Fibroblast of peridontal ligament (primary cell): Measurements from ENCODE around the gene PSD.
A peak's percentile ranks its signal among the peaks of the same experiment; 100 is the strongest.
"Not testable (repeated sequence)": the region's sequence is repeated elsewhere in the genome, so short reads cannot be mapped to it uniquely, and the experiment has no call there.

Experiments used
- DNase-seq: peaks from one replicate; pipeline ENCODE4 v3.0.0-alpha.2; 2010; ENCODE audit errors: extremely low read depth

The PSD gene

GRCh38 chr10:102418622-102419268, at the start of gene PSD:
Gene PSD (minus strand): TSS chr10:102418785. CDS start chr10:102417038, 1,747 bp downstream.
- DNase-seq = no peak

DNA sequence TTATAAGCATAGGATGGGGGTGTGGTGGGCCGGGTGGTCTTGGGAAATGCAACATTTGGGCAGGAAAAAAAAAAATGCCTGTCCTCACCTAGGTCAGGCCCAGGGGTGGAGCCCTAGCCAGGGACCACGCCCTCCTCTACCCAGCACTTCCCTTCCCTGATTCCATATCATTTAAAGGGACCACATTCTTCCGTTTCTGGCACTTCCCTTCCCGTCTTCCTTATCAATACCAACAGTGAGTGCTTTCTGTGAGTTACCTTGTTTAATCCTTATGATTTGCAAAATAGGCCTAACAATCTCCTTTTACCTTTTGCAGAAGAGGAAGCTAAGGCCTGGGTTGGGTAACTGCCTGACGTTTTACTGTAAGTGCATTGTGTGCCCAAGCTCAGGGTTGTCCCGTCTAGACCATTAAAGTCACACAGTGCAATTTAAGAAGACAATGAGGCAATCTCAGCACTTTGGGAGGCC, 49.4 kb upstream of the PSD start:
- no peak for DNase-seq

- no peak for DNase-seq
Observed at GRCh38 chr10:102467318-102467717, 48.7 kb upstream of the PSD start.

DNA sequence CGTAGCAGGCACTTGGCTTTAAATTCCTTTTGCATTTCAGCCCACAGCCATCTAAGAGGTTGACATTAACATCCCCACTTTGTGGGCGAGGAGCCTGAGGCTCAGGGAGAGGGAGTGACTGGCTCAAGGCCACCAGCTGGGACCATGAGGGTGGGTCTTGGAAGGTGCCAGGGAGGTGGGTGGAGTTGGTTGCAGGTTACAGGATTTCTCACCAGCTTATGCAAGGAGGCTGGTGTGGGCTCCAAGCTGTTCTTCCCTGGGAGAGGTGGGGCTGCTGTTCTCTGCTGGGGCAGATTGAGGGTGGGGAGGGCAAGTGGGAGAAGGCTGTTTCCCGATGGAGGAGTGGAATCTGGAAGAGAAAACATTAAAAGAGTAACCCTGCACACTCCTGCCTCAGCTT, 46.9 kb upstream of the PSD start:
- no peak for DNase-seq

DNA sequence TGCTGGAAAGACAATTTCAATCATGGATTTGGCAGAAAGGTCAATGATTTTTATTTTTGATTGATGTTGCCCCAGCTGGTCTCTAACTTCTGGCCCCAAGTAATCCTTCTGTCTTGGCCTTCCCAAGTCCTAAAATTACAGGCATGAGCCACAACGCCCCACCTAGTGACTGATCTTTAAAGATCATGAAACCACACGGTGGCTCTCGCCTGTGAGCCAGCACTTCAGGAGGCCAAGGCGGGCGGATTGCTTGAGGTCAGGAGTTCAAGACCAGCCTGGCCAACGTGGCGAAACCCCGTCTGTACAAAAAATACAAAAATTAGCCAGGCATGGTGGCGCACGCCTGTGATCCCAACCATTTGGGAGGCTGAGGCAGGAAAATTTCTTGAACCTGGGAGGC, 45.4 kb upstream of the PSD start:
- no peak for DNase-seq

- DNase-seq = no peak
Observed at GRCh38 chr10:102462512-102463054, 44.0 kb upstream of the PSD start.

DNA sequence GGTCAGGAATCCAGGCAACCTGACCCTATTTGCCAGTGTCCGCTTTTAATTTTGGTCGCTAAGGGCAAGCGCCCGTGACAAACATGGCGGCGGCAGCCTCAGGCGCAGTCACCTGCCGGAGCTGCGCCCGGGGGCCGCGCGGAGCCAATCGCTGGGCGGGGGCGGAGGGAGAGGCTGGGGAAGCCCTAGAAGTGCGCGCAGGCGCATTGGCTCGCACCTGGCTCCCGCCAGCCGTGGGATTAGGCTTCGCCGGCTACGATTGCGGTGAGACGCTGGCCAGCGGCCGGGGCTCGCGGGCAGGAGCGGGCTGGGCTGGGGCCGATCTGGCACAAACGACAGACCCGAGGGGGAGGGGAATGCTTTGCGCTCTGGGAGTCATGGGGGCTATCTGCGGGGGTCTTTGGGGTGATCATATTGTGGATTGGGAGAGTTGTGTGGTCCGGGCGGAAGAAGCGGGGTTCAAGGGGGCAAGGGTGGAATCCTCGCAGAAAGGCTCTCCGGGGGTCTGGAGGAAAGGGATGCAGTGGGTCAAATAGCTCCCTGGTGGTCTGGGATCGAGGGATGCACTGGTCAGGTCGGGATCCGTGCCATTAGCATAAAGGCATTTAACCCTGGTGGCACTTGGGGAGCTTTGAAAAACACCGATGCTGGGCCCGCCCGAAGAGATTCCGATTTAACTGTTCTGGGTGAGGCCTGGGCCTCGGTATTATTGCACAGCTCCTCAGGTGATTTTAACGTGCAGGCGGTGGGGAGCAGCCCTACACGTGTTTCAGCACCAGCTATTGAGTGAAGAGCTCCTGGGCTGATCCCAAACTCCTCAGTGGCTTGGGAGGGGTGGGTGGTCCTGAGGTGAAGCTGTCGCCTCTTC, 42.8 kb upstream of the PSD start:
- peak; percentile 51 for DNase-seq

DNA sequence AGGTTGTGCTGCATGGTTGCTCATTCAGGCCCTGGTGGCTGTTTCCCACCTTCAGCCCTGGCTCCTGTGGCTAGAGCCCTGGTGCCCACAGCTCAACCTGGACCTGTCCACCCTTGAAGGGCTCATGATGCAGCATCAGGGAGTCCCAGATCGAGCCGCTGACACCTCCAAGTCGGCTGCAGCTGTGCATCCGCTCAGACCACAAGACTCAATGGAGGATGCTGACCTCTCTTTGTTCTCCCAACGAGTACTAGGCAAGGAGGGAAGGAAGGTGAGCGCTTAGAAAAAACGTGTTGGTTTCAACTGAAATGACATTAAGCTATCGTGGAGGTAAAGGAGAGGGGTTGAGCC, 42.2 kb upstream of the PSD start:
- no peak for DNase-seq

- DNase-seq = no peak
Observed at GRCh38 chr10:102458656-102459055, 40.1 kb upstream of the PSD start.

DNA sequence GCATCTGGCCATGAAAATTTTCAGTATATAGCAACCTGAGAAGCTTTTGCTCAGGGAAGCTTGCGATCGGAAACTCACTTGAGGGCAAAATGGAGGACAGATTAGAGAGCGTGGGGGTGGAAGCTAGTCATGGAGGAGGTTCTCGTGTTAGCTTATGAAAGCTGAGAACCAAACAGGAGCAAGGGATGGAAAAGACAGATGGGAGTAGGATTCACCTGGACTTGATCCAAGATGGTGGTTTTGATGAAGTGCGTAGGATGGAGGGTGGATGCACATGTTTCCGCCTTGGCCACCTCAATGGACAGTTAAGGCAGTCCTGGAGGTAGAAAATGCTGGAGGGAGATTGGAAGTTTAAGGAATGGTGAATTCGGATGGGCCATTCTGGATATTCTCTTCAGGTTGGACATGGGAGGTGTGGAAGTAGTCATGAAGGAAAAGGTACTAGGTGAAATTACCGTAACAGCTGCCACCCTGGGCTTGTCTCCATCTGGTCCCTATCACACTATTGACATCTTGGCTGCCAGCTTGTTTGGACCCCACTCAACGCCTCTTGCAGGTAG, 39.1 kb upstream of the PSD start:
- no peak for DNase-seq

DNA sequence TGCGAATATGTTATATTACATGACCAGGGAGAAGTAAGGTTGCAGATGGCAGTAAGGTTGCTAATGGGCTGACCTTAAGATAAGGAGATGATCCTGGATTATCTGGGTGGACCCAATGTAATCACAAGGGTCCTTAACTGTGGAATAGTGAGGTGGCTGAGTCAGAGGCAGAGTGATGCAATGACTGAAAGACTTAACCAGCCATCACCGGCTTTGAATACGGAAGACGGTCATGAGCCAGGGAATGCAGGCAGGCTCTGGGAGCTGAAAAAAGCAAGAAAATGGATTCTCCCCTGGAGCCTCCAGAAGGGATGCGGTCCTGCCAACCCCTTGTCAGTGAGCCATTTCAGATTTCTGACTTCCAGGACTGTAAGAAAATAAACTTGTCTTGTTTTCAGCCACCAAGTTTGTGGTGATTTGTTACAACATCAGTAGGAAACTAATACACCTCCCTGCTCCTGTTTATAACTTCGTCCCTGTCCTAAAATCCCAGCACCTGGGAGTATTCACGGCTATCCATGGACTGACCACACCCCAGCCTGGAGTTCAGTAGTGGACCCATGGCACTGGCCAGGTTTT, 37.4 kb upstream of the PSD start:
- DNase-seq = peak; percentile 91

DNA sequence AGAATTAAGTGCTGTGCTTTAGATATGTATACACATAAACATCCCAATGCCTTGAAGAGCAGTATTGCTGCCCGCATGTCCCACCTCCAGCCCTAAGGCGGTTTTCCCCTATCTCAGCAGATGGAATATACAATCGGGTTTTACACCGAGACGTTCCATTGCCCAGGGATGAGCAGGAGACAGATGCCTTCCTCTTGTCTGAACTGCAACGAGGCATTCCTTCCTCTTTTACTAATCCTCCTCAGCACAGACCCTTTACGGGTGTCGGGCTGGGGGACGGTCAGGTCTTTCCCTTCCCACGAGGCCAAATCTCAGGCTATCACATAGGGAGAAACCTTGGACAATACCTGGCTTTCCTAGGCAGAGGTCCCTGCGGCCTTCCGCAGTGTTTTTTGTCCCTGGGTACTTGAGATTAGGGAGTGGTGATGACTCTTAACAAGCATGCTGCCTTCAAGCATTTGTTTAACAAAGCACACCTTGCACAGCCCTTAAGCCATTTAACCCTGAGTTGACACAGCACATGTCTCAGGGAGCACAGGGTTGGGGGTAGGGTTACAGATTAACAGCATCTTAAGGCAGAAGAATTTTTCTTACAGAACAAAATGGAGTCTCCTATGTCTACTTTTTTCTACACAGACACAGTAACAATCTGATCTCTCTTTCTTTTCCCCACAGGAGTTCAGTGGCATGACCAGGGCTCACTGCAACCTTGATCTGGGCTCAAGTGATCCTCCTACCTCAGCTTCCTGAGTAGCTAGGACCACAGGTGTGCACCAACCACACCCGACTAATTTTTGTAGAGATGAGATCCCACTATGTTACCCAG, 36.3 kb upstream of the PSD start:
- not testable (repeated sequence) for DNase-seq

- no peak for DNase-seq
Observed at GRCh38 chr10:102453502-102453901, 34.9 kb upstream of the PSD start.

GRCh38 chr10:102452672-102453340, 34.2 kb upstream of the PSD start:
- DNase-seq = peak; percentile 72

DNA sequence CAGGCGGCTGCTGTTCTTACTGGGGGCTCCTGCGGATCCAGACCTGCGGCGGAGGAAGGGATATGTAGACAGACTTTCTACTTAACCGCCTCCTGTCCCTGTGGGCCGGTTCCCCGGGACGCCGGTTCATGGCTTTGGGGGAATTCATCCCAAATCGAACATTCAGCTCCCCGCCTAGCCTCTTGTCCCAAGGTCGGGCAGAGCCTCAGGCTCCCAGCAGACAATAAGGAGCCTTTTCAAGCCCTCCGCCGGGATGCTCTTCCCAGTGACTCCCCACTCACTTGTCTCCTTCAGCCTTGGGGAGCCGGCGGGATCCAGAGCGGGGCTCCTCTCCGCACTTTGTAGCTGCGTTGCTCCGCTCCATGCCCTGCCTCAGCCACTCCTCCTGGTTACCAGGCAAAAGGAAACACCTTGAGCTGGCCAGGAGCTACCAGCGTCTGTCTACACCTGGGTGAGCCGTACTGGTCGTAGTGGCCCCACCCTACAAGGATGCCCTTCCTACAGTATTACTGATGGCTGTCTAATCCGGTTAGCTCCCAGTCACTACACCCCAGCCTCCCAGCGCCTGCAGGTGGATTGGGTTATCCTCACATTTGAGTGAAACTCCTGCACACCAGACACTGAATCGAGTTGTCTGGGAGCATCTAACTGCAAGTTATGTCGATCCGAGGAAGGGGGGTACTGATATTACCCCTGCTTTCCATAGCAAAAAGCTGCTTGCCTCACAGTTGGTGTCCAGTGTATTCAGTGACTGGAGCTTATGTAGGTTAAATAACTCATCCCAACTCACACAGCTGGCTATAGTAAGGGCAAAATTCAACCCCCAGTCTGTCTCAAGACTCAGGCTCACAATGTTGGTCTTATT, 32.8 kb upstream of the PSD start, which contains the start of gene C10orf95:
Gene C10orf95, minus strand, starts transcription at position 439 of the 865 bp plus-strand sequence. CDS start 450 bp downstream, outside the sequence.
- no peak for DNase-seq

DNA sequence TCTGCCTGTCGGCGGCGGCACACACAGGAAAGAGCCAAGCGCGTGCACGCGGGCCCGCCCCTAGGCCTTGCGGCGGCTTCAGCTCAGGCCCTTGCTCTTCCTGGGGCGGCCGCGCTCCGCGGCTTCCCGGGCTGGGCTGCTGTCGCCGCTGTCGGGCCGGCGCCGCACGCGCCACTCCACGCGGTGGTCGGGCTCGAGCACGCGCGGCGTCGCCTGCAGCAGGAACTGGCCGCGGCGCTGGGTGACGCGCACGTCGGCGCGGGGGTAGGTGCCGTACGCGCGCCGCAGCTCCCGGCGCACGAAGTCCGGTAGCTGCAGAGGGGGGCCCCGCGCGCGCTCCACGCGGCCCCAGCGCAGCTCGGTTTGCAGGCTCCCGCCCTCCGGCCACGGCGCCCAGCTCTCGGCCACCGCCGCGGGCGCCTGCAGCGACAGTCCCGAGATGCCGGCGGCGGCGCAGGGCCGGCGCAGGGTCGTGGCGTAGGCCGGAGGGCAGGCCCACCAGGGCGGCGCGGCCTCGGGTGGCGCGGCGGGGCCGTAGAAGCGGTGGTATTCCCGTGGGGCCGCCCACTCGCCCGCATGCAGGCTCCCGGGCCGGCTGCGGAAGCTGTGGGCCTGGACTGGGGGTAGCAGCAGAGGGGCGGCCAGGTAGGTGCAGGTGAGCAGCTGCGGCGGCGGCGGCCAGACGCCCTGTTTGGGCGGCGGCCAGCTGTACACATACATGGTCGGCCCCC, 32.0 kb upstream of the PSD start:
- DNase-seq = peak; percentile 47

GRCh38 chr10:102450124-102450373, 31.5 kb upstream of the PSD start:
- DNase-seq = no peak

DNA sequence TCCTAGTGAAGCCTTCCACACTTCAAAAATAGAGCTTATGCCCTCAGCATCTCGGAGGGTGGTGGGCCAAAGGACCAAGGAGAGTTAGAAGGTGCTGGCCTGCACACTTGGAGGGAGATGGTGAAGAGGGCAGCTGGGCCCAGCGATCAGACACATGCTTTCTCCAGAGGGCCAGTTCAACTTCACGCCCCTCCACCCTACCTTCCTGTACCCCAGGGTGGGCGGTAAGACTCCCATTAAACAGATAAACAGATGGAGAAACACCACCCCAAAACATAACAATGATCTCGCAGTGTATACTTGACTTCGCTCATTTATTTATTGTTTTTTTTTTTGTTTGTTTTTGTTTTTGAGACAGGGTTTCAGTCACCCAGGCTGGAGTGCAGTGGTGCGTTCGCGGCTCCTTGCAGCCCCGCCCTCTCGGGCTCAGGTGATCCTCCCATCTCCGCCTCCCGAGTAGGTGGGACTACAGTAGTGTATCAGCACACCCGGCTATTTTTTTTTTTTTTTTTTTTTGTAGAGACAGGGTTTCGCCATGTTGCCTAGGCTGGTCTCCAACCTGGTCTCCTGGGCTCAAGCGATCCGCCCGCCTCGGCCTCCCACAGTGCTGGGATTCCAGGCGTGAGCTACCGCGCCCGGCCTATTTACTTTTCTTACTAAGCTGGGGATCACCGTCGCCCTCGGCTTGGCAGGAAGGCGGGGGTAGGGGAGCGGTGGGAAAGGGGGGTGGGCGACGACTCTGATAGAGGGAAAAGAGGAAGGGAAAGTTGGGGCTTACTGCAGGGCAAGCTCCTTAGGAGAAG, 30.9 kb upstream of the PSD start:
- DNase-seq = peak; percentile 48
